Breast epithelium (tissue), 3 donors: ENCODE data around the gene KLHDC3.

Experiments used
- POLR2A ChIP-seq: fragments of 450-650 bp; IDR thresholded peaks from one replicate; pipeline ENCODE4 v1.6.1; 2016; ENCODE audit warnings: antibody characterized with exemption, mild to moderate bottlenecking, moderate library complexity
- POLR2AphosphoS5 ChIP-seq, 3 donors: sonication (generic); formaldehyde crosslinking; IDR thresholded peaks; one replicate each; pipeline ENCODE4 v1.6.1; 2017; ENCODE audit warnings: antibody characterized with exemption in 3 of 3
- TF ChIP-seq, protein P1 (sequence below), 3 donors: fragments of 450-650 bp; IDR thresholded peaks; one replicate each; pipeline ENCODE4 v1.5.1; 2016 to 2017; ENCODE audit warnings: antibody characterized with exemption in 3 of 3, mild to moderate bottlenecking in 3 of 3, moderate library complexity in 3 of 3

DNA sequence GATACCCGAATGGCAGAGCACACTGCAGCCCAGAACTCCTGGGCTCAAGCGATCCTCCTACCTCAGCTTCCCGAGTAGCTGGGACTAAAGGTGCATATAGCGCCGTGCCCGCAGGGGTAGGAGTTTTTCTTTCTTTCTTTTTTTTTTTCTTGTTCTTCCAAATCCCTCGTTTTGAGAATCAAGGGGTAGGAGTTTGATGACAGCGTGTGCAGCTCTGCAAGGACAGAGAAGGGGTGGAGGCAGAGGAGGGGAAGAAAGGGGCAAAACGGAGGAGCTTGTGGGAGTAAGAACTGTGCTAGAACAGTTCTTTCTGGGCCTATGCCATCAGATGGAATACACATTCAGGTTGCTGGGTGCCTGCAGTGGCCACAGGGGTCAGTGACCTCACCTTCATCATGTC, 22.7 kb downstream of the KLHDC3 start:
- TF ChIP-seq, protein P1, sequence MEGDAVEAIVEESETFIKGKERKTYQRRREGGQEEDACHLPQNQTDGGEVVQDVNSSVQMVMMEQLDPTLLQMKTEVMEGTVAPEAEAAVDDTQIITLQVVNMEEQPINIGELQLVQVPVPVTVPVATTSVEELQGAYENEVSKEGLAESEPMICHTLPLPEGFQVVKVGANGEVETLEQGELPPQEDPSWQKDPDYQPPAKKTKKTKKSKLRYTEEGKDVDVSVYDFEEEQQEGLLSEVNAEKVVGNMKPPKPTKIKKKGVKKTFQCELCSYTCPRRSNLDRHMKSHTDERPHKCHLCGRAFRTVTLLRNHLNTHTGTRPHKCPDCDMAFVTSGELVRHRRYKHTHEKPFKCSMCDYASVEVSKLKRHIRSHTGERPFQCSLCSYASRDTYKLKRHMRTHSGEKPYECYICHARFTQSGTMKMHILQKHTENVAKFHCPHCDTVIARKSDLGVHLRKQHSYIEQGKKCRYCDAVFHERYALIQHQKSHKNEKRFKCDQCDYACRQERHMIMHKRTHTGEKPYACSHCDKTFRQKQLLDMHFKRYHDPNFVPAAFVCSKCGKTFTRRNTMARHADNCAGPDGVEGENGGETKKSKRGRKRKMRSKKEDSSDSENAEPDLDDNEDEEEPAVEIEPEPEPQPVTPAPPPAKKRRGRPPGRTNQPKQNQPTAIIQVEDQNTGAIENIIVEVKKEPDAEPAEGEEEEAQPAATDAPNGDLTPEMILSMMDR (IDR thresholded peaks at IDR 0.05) = no peak
- TF ChIP-seq POLR2A = no peak
- no peak for TF ChIP-seq POLR2AphosphoS5 (IDR thresholded peaks at IDR 0.05)
